NB4 (cell line): ENCODE results near the gene BCL10.

ENCODE experiments used
- DNase-seq: peaks from one replicate; pipeline ENCODE4 v3.0.0; 2010; ENCODE audit warnings: low read depth
- H3K4me3 ChIP-seq: one replicate; pipeline ENCODE4 v1.5.1; 2011; ENCODE audit warnings: mild to moderate bottlenecking, low read depth, low read length, moderate library complexity
- MYC ChIP-seq: IDR thresholded peaks from 2 replicates; pipeline ENCODE4 v1.6.1; 2011; ENCODE audit warnings: low read depth, low read length
- POLR2A ChIP-seq: IDR thresholded peaks from 2 replicates; pipeline ENCODE4 v1.6.1; 2011; ENCODE audit warnings: mild to moderate bottlenecking; ENCODE audit not compliant: insufficient read length; ENCODE audit errors: extremely low read depth
- TF ChIP-seq, protein P1 (sequence below): IDR thresholded peaks from 2 replicates; pipeline ENCODE4 v1.6.1; 2011; ENCODE audit warnings: low read depth, low read length
- TF ChIP-seq, protein P2 (sequence below): IDR thresholded peaks from one replicate; pipeline ENCODE4 v1.5.1; 2012; ENCODE audit warnings: low read depth, low read length

The BCL10 gene

DNA sequence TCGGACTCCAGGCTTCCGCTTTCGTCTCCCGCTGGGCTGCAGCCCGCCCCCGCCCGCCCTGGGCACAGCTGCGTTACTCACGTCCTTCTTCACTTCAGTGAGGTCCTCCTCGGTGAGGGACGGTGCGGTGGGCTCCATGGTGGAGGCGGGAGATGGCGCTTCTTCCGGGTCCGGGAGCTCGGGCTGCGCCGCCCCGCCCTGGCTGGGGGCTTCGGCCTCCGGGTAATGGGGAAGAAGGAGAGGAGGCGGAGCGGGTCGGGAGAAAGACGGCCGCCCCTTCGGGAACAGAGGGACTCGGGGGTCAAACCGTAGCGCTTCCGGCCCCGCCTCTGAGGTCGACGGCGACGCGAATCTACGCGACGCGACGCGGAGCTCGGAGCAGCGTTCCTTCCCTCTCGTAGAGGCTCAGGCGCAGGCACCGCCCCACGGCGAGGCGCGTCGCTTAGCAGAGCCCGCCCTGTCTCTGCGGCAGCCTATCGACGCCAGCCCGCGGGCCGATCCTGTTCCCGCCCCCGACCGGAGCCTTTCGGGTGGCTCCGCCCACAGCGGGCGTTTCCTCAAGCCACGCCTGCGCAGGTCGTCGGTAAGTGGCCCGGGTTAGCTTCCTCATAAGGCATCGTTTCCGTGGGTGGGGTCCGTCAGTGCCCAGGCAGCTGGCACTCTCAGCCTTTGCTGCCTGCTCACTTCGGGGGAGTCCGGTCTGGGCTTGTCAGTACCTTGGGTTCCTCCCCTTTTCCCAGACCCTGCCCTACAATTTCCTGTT lies at the start of gene BCL10:
Gene BCL10 (minus strand): TSS at position 418 of the 763 bp plus-strand sequence. CDS start 280 bp downstream, at position 138.
- peak within 1 kb of the TSS; percentile 99 for H3K4me3 ChIP-seq
- TF ChIP-seq, protein P1, sequence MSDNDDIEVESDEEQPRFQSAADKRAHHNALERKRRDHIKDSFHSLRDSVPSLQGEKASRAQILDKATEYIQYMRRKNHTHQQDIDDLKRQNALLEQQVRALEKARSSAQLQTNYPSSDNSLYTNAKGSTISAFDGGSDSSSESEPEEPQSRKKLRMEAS: peak; percentile 44; the same call in 1 of the 2 replicates
- TF ChIP-seq, protein P2, sequence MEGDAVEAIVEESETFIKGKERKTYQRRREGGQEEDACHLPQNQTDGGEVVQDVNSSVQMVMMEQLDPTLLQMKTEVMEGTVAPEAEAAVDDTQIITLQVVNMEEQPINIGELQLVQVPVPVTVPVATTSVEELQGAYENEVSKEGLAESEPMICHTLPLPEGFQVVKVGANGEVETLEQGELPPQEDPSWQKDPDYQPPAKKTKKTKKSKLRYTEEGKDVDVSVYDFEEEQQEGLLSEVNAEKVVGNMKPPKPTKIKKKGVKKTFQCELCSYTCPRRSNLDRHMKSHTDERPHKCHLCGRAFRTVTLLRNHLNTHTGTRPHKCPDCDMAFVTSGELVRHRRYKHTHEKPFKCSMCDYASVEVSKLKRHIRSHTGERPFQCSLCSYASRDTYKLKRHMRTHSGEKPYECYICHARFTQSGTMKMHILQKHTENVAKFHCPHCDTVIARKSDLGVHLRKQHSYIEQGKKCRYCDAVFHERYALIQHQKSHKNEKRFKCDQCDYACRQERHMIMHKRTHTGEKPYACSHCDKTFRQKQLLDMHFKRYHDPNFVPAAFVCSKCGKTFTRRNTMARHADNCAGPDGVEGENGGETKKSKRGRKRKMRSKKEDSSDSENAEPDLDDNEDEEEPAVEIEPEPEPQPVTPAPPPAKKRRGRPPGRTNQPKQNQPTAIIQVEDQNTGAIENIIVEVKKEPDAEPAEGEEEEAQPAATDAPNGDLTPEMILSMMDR: no peak
- TF ChIP-seq POLR2A (peak; percentile 69), MYC (no peak)
- peak; percentile 98 for DNase-seq

DNA sequence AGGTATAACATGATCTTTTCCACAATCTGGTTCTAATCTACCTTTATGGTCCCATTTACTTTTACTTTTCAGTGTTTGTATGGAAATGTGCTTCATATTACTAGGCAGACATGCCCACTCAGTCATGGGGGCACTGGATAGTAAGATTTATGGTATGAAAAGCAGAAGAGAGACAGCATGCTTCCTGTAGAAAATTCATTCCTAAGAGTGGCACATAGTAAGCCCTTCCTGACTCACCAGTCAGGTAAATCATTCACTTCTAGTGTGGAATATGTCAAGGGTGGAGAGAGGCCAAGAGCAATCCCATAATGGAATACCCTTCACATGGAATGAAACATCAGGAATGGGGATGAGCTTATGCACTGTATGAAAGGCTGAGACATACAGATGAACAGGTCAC lies 49.5 kb upstream of the BCL10 start:
- TF ChIP-seq, protein P1: no peak
- TF ChIP-seq POLR2A (no peak), MYC (no peak)
- TF ChIP-seq, protein P2: no peak
- no peak overlapping the region for H3K4me3 ChIP-seq
- DNase-seq: no peak

DNA sequence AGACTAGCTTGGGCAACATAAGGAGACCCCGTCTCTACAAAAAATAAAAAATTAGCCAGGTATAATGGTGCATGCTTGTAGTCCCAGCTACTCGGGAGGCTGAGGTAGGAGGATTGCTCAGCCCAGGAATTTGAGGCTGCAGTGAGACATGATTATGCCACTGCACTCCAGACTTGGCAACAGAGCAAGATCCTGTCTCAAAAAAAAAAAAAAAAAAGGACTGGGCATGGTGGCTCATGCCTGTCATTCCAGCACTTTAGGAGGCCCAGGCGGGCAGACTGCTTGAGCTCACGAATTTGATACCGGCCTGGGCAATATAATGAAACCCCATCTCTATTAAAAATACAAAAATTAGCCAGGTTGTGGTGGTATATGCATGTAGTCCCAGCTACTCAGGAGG lies 47.3 kb upstream of the BCL10 start:
- TF ChIP-seq MYC: no peak
- TF ChIP-seq, protein P1: no peak
- TF ChIP-seq POLR2A: no peak
- TF ChIP-seq, protein P2: no peak
- DNase-seq: no peak
- H3K4me3 ChIP-seq: no peak overlapping the region

DNA sequence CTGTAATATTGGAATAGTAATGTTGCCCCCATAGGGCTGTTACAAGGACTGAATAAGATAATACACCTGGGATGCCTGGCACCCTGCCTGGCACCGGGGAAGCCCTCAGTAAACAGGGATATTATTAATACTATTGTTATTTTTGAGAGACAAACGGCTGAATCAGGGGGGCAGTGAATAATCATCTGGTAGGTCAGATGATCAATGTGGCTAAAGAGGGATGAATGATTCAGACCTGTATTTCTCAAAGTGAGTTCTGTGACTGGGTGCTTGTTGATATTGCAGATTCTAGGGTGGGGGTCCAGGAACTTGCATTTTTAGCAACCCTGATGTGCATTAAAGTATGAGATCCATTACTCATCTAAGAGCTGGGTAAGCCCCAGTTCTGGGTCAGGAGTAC lies 46.2 kb upstream of the BCL10 start:
- H3K4me3 ChIP-seq: no peak overlapping the region
- TF ChIP-seq, protein P1: no peak
- no peak for TF ChIP-seq POLR2A
- no peak for TF ChIP-seq MYC
- TF ChIP-seq, protein P2: no peak
- no peak for DNase-seq

DNA sequence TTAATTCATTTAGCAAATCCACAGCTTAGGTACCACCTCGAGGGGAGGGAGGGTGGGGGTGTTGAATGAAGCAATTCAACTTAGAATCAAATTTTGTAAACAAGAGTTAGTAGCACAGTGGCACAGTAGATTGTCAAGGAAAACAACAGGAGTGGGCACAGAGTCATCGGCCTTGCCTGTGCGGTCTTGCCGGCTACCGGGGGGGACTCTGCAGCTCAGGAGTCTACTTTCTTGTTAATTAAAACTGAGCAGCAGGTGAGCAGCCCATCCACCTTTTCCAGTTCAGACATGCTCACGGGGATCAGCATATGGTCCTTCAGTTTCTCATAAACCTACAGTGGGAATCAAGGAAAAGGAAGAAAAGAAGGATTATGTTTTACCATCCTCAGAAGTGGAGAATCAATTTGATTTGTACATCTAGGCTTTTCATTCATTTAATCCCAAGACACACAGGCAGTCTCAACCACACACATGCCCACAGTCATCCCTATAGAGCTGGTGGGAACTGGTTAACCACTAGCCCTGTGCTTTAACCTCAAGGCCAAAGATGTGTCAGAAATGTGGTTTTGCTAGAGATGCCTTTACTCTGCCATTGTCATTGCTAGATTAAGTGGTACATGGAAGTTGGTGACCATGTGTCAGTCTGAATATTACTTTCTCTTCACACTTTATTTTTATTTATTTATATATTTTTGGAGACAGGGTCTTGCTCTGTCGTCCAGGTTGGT lies 45.0 kb upstream of the BCL10 start:
- TF ChIP-seq, protein P2: no peak
- no peak for TF ChIP-seq POLR2A
- TF ChIP-seq MYC: no peak
- TF ChIP-seq, protein P1: no peak
- peak; percentile 63 for DNase-seq
- H3K4me3 ChIP-seq: no peak overlapping the region
